K562 (cell line): Measurements from ENCODE around the gene RPS19. TPM values are rescaled to one million over a fixed set of nuclear protein-coding genes. Genes with fewer than 3 reads are reported as not detected.
A peak's percentile ranks its signal among the peaks of the same experiment; 100 is the strongest.

Experiments used
- AFF1 ChIP-seq, 2 experiments: fragments of 450-650 bp; IDR thresholded peaks; 2 replicates each; pipeline ENCODE4 v1.6.1; 2018; ENCODE audit warnings: mild to moderate bottlenecking in 2 of 2, low read depth in 1 of 2; ENCODE audit not compliant: partially characterized antibody in 2 of 2
- HDAC1 ChIP-seq, 2 experiments: fragments of 450-650 bp; IDR thresholded peaks; 2 replicates each; pipeline ENCODE4 v1.6.1; 2016 to 2017; ENCODE audit warnings: inconsistent platforms in 1 of 2, mild to moderate bottlenecking in 1 of 2, moderate library complexity in 1 of 2
- MEIS2 ChIP-seq: fragments of 450-650 bp; IDR thresholded peaks from 2 replicates; pipeline ENCODE4 v1.6.1; 2014; ENCODE audit warnings: mild to moderate bottlenecking; ENCODE audit not compliant: partially characterized antibody
- NR2C1 ChIP-seq, 2 experiments: fragments of 450-650 bp; IDR thresholded peaks; 2 replicates each; pipeline ENCODE4 v1.6.1; 2017; ENCODE audit warnings: mild to moderate bottlenecking in 2 of 2, antibody characterized with exemption in 1 of 2, inconsistent platforms in 1 of 2, missing compliant biosample characterization in 1 of 2, missing genetic modification characterization in 1 of 2
- SRSF1 ChIP-seq: fragments of 200-400 bp; formaldehyde crosslinking; IDR thresholded peaks from 2 replicates; pipeline ENCODE4 v1.6.1; 2017; ENCODE audit warnings: mild to moderate bottlenecking, low read depth, low read length, moderate library complexity
- U2AF1 ChIP-seq: fragments of 200-400 bp; formaldehyde crosslinking; optimal IDR thresholded peaks from 2 replicates; pipeline ENCODE3; 2017; ENCODE audit warnings: mild to moderate bottlenecking, low read depth, low read length, moderate library complexity
- UBTF ChIP-seq, 2 experiments: IDR thresholded peaks; 2 replicates each; pipeline ENCODE4 v1.6.1; 2012; ENCODE audit warnings: improper control_type of control experiment in 2 of 2, low read depth in 2 of 2, low read length in 2 of 2, borderline replicate concordance in 1 of 2
- YY1 ChIP-seq, 3 experiments: IDR thresholded peaks; 2 replicates each; pipeline ENCODE4 v1.6.1; 2011; ENCODE audit warnings: low read length in 2 of 3, mild to moderate bottlenecking in 2 of 3, moderate library complexity in 2 of 3, borderline replicate concordance in 1 of 3, control low read depth in 1 of 3, low read depth in 1 of 3; ENCODE audit not compliant: insufficient read depth in 3 of 3, insufficient replicate concordance in 2 of 3, control insufficient read depth in 1 of 3, insufficient read length in 1 of 3; ENCODE audit errors: extremely low read depth in 1 of 3
- ZHX1 ChIP-seq: fragments of 150-350 bp; conservative IDR thresholded peaks from 2 replicates; pipeline ENCODE4 v1.6.1; 2014; ENCODE audit warnings: low read length
- ZNF212 ChIP-seq: fragments of 450-650 bp; formaldehyde crosslinking; IDR thresholded peaks from 2 replicates; pipeline ENCODE4 v1.4.0; 2020; ENCODE audit warnings: mild to moderate bottlenecking
- ZNF639 ChIP-seq, 2 experiments: fragments of 200-800 bp in 1 of 2; sonication (Bioruptor generic) in 1 of 2; sonication (generic) in 1 of 2; formaldehyde crosslinking in 1 of 2; IDR thresholded peaks in 1 of 2; conservative IDR thresholded peaks in 1 of 2; 2 replicates each; pipeline versions ENCODE4 v1.5.0 to v1.6.1; 2016 to 2020; ENCODE audit warnings: missing compliant biosample characterization in 1 of 2, missing genetic modification characterization in 1 of 2, missing genetic modification reagents in 1 of 2
- ZNF717 ChIP-seq: fragments of 250-450 bp; sonication (Bioruptor Pico); IDR thresholded peaks from 2 replicates; pipeline ENCODE4 v1.5.0; 2021
- polyA plus RNA-seq, 8 experiments: library from polyadenylated mRNA; depleted of rRNA in 4 of 8; stranded (reverse) in 5 of 8; unstranded in 3 of 8; fragments of >200 nt; fragmentation: Nextera tagmentation in 2 of 8; fragmentation: Illumina TruSeq in 1 of 8; extraction: Ambion mirVana in 2 of 8; extraction: Trizol in 1 of 8; gene quantifications; 2 replicates each; pipeline versions ENCODE4 v1.2.1 to v1.2.3, GENCODE V29; 2011 to 2014; ENCODE audit warnings: inconsistent platforms in 1 of 8, missing spikeins in 1 of 8
- total RNA-seq, 7 experiments: library from RNA; depleted of rRNA in 6 of 7; stranded (reverse); fragments of >200 nt in 6 of 7; fragmentation: Illumina TruSeq in 2 of 7; extraction: Trizol in 2 of 7; gene quantifications; 2 replicates each; pipeline versions ENCODE4 v1.2.1 to v1.2.3, GENCODE V29; 2011 to 2021; ENCODE audit warnings: low replicate concordance in 1 of 7

Gene RPS19
- total and polyA plus RNA-seq, 9 of the 15 experiments (the other 6 are each of a cell fraction or from before 2014, with no cell fraction given), result 1,964 to 3,408 (median 2,747) TPM

GRCh38 chr19:41883821-41884733 lies 24.0 kb downstream of the RPS19 start (continued):
- TF ChIP-seq UBTF (IDR thresholded peaks at IDR 0.05; ENCODE audit: borderline replicate concordance in 1 of 2, low read depth in 2 of 2, low read length in 2 of 2) (no peak), ZNF717 (CRISPR knock-in tag) (0 out of 2 replicates have a peak, but pooled peaks have one; percentile 39), YY1 (IDR thresholded peaks at IDR 0.05; ENCODE audit: borderline replicate concordance in 1 of 3, control insufficient read depth in 1 of 3, extremely low read depth in 1 of 3, insufficient read depth in 3 of 3, insufficient read length in 1 of 3, insufficient replicate concordance in 2 of 3, low read depth in 1 of 3, low read length in 2 of 3) (peak in 2 of 3 experiments; percentile 57 to 67), SRSF1 (no peak), ZHX1 (no peak), HDAC1 (IDR thresholded peaks at IDR 0.05) (peak; percentile 80 to 81; a peak in 3 of 4 replicates), ZNF212 (CRISPR knock-in tag) (no peak), MEIS2 (peak; percentile 34), NR2C1 (IDR thresholded peaks at IDR 0.05) (peak; percentile 93), NR2C1 (tag; IDR thresholded peaks at IDR 0.05) (peak; percentile 34; the same call in 1 of the 2 replicates), ZNF639 (CRISPR knock-in tag; conservative IDR thresholded peaks at IDR 0.05 in 1 of 2, IDR thresholded peaks at IDR 0.05 in 1 of 2) (peak in 1 of 2 experiments; percentile 96; a peak in 2 of 4 replicates), AFF1 (IDR thresholded peaks at IDR 0.05; ENCODE audit: low read depth in 1 of 2, partially characterized antibody in 2 of 2) (peak in 1 of 2 experiments; percentile 56), U2AF1 (peak; percentile 99)
